HG02870 (cell line): ENCODE measurements around the gene PLCB1.
A peak's percentile ranks its signal among the peaks of the same experiment; 100 is the strongest.

ENCODE experiments used
- ATAC-seq: cut with Tn5 transposase; IDR thresholded peaks from one replicate; pipeline ENCODE4 v1.9.1; 2021; ENCODE audit warnings: mild to moderate bottlenecking, moderate library complexity; ENCODE audit not compliant: unreplicated experiment

PLCB1 gene

DNA sequence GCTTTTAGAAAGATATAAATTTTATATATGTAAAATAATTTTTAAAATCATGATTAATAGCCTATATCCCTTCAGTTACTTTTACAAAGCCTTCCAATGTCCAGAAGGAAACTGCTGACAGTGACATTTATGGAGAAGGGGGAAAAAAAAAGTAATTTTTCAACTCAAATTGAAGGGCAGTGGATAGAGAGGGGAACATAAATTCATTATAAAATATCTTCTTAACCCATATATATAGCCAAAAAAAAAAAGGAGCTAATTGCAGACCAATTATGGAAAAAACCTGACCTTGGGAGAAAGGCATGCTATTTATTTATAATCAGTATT is 392.9 kb downstream of the PLCB1 start:
- no peak for ATAC-seq

DNA sequence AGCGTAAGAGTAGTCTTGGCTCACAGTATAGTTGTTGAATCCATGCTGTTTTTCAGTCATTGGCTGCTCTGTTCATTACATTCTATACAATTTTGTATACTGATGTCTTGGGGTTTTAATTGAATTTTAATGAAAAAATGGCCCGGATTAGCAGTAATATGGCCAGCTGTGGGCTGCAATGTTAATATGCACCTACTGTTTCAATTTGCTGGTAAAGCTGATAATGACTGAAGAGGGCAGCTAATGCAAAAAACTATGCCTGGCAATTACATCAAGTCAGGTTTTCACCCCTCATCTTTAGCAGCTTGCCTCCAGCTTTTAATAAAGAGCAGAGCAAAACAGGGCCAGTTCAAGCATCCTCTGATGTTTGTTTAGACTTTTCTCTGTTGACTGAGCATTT is 394.5 kb downstream of the PLCB1 start:
- ATAC-seq = no peak

DNA sequence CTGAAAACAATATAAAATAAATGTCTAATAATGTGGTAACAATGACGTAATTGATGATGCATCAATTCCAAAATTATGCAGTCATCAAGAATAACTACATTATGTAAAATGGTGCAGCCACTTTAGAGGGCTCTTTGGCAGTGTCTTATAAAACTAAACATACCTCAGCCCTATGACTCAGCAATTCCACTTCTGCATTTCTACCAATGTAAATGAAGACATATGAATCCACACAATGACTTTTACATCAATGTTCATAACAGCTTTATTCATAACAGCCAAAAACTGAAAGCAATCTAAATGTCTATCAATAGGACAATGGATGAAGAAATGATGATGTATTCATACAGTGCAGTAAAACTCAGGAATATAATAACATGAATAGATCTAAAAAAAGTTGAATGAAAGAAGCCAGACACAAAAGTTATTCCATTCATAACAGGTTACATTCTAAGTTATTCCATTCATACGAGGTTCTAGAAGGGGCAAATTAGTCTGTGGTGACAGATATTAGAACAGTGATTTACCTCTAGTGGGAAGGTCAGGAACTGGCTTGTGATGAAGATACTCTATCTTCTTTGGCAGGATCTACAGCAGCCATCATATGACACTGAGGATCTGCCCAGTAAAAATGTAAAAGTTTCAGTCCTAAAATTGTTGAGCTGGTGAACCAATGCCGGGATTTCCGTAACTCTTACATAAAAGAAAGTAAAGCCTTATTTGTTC is 396.1 kb downstream of the PLCB1 start:
- ATAC-seq = peak; percentile 73

GRCh38 chr20:8530022-8530421 is 398.0 kb downstream of the PLCB1 start:
- no peak for ATAC-seq

GRCh38 chr20:8532169-8532568 is 400.1 kb downstream of the PLCB1 start:
- no peak for ATAC-seq

- no peak for ATAC-seq
Measured at GRCh38 chr20:8534368-8535160, 402.5 kb downstream of the PLCB1 start.

DNA sequence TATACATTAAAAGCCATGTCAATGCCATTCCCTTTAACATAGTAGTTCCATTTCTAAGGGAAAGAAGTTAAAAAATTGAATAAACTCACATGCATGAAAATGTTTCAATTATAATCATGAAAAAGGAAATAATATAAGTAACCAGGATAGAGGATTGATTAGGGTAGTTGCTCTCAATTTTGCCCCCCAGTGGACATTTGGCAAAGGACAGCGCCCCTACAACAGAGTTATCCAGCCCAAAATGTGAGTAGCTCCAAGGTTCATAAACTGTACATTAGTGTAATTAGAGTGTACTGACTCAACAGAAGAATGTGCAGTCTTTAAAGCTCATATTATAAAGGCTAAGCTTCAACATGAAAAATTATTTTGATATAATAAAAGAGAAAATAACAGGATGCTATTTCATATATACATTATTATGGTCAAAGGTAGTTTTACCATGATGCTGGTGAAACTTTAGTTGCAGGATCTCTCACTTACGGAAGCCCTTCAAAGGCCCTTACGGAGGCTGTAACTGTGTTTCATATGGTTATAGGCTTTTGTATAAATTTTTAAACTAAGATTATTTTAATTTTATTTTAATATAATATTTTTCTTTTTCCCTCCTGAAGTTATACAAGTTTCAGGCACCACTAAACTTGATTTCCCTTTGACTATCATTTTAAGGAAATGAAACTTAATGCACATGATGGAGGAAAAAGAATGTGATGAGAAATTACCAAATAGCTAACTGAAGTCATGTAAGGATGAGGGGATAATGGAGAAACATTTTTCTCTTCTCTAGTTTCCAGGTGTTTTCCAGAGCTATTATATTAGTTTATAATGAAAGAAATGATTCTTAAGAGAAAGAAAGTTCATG is 403.6 kb downstream of the PLCB1 start:
- ATAC-seq = no peak

GRCh38 chr20:8536262-8536618 is 404.2 kb downstream of the PLCB1 start:
- no peak for ATAC-seq

- no peak for ATAC-seq
Measured at GRCh38 chr20:8540466-8540865, 408.4 kb downstream of the PLCB1 start.

- no peak for ATAC-seq
Measured at GRCh38 chr20:8542110-8542486, 410.0 kb downstream of the PLCB1 start.

GRCh38 chr20:8545212-8545611 is 413.1 kb downstream of the PLCB1 start:
- ATAC-seq = no peak

GRCh38 chr20:8547035-8547650 is 415.1 kb downstream of the PLCB1 start:
- no peak for ATAC-seq

GRCh38 chr20:8547968-8548588 is 416.0 kb downstream of the PLCB1 start:
- ATAC-seq = no peak

DNA sequence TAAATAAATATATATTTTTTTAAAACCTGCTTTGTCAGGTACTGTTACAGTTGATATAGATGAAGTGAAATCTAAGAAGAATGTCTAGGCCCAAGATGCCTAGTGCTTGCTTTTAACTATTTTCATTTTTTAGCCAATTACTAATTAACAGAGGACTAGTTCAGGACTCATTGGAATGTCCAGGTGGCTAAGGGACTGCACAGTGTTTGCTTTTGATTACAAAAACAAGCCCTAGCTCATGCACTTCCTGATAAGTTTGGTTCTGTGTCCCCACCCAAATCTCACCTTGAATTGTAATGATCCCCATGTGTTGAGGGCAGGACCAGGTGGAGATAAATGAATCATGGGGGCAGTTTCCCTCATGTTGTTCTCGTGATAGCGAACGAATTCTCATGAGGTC is 417.1 kb downstream of the PLCB1 start:
- ATAC-seq = no peak

- ATAC-seq = no peak
Measured at GRCh38 chr20:8557711-8558110, 425.6 kb downstream of the PLCB1 start.

DNA sequence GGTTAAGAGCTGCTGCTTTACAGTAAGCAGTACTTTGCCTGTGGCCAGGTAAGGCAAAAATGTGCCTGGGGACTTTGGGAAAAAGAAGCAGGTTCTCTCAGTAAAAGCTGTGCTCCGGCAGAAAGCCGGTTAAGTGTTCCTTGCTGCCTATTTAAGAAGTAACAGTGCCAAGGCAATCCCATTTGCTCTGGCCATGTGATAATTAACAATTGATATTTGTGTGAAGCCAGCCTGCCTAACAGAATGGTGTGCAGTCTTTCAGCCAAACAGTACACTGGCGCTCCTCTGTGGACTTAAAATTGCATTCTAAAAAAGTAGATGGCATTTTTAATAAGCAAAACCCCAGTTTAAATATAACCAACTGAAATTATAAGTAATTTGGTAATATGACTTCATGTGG is 430.3 kb downstream of the PLCB1 start:
- no peak for ATAC-seq

- ATAC-seq = no peak
Measured at GRCh38 chr20:8568075-8568474, 436.0 kb downstream of the PLCB1 start.

GRCh38 chr20:8569766-8570165 is 437.7 kb downstream of the PLCB1 start:
- no peak for ATAC-seq

GRCh38 chr20:8571611-8572010 is 439.5 kb downstream of the PLCB1 start:
- ATAC-seq = no peak

- ATAC-seq = no peak
Measured at GRCh38 chr20:8573686-8574085, 441.6 kb downstream of the PLCB1 start.

- ATAC-seq = no peak
Measured at GRCh38 chr20:8575114-8575513, 443.0 kb downstream of the PLCB1 start.
